Measurements from ENCODE around the gene TAF15. TPM values are rescaled to one million over a fixed set of nuclear protein-coding genes. Genes with fewer than 3 reads are reported as not detected.

The TAF15 gene
- total RNA-seq, 5 donors from 2014 or later (not counting 1 experiment from before 2014, with no cell fraction given) = 186 to 228 (median 201) TPM

- no peaks in the 10 kb centered on the region for H3K36me3 ChIP-seq (ENCODE audit: control insufficient read depth in 2 of 2, extremely low read depth in 1 of 2, insufficient read depth in 1 of 2, low read length in 1 of 2)
- peaks cover 8 to 11% (median 10%) of the 10 kb centered on the region in 3 donors for H3K4me1 Mint-ChIP-seq
Measured at GRCh38 chr17:35765086-35765710, 44.1 kb upstream of the TAF15 start.

GRCh38 chr17:35765756-35766488, 43.4 kb upstream of the TAF15 start:
- Mint-ChIP-seq H3K27me3 (peaks cover 3% of the 10 kb centered on the region in 2 donors), H3K27ac (no peak overlapping the region), H3K4me3 (peak overlapping the region in 1 of 3 donors; percentile 94), H3K4me1 (peaks cover 8 to 11% (median 10%) of the 10 kb centered on the region in 3 donors), H3K36me3 (no peaks in the 10 kb centered on the region), H3K9me3 (no peaks in the 10 kb centered on the region)
- Histone ChIP-seq H3K27ac (ENCODE audit: low read length) (no peak overlapping the region), H3K27me3 (replicated peaks in 1 of 2; ENCODE audit: control insufficient read depth in 2 of 2, extremely low read depth in 1 of 2, insufficient read depth in 2 of 2, low read length in 1 of 2) (peaks cover 0 to 7% of the 10 kb centered on the region in 2 experiments), H3K9me3 (no peaks in the 10 kb centered on the region), H3K4me3 (ENCODE audit: control insufficient read depth in 1 of 2, extremely low read depth in 1 of 2, low read length in 1 of 2) (no peak overlapping the region), H3K36me3 (ENCODE audit: control insufficient read depth in 2 of 2, extremely low read depth in 1 of 2, insufficient read depth in 1 of 2, low read length in 1 of 2) (no peaks in the 10 kb centered on the region), H3K4me1 (ENCODE audit: control insufficient read depth in 1 of 2, extremely low read depth in 1 of 2, insufficient read depth in 2 of 2, low read length in 2 of 2) (peaks cover 0 to 17% of the 10 kb centered on the region in 2 experiments)
- WGBS (ENCODE audit: insufficient coverage) = 82% methylated on average over 5 of the region's 8 CpGs
- CTCF ChIA-PET = interaction anchor here in 1 of 2 donors (1.3 kb wide), 1 partner anchor 43 kb away, joined by 5 read pairs; the partner anchor contains the start of gene TAF15
- no peak for DNase-seq
- POLR2A ChIA-PET = no interaction called here
- no peak for ATAC-seq (replicated peaks in 1 of 4)

More at GRCh38 chr17:35765086-35765710, 44.1 kb upstream of the TAF15 start:
- H3K27ac Mint-ChIP-seq = peak overlapping the region in 1 of 2 donors; percentile 83
- H3K4me3 Mint-ChIP-seq = peak overlapping the region; percentile 83 to 94 (median 90)
- H3K4me3 ChIP-seq (ENCODE audit: control insufficient read depth in 1 of 2, extremely low read depth in 1 of 2, low read length in 1 of 2) = peak overlapping the region; percentile 78 to 83
- H3K36me3 Mint-ChIP-seq = no peaks in the 10 kb centered on the region
- no peak for ATAC-seq (replicated peaks in 1 of 4)
- WGBS (ENCODE audit: insufficient coverage) = 96% methylated on average over 6 of the region's 11 CpGs
- ChIA-PET CTCF (interaction anchor here in 1 of 2 donors (1.0 to 2.6 kb wide), 3 partner anchors 18 to 52 kb away, joined by 8 to 75 read pairs (median 9); partner anchors contain the start of gene TAF15), POLR2A (interaction anchor here in 1 of 2 donors (1.4 kb wide), 1 partner anchor 44 kb away, joined by 7 read pairs; the partner anchor contains the start of gene TAF15)
- H3K27ac ChIP-seq (ENCODE audit: low read length) = peak overlapping the region; percentile 57
- H3K9me3 ChIP-seq = no peaks in the 10 kb centered on the region
- H3K27me3 ChIP-seq (replicated peaks in 1 of 2; ENCODE audit: control insufficient read depth in 2 of 2, extremely low read depth in 1 of 2, insufficient read depth in 2 of 2, low read length in 1 of 2) = peaks cover 0 to 5% of the 10 kb centered on the region in 2 experiments
- H3K9me3 Mint-ChIP-seq = no peaks in the 10 kb centered on the region
- peaks cover 3% of the 10 kb centered on the region in 2 donors for H3K27me3 Mint-ChIP-seq
- peaks cover 0 to 17% of the 10 kb centered on the region in 2 experiments for H3K4me1 ChIP-seq (ENCODE audit: control insufficient read depth in 1 of 2, extremely low read depth in 1 of 2, insufficient read depth in 2 of 2, low read length in 2 of 2)
- no peak for DNase-seq

- Mint-ChIP-seq H3K36me3 (no peaks in the 10 kb centered on the region), H3K27me3 (peaks cover 3% of the 10 kb centered on the region in 2 donors), H3K9me3 (no peaks in the 10 kb centered on the region), H3K4me3 (no peak overlapping the region), H3K27ac (no peak overlapping the region), H3K4me1 (peaks cover 8 to 11% (median 10%) of the 10 kb centered on the region in 3 donors)
- Histone ChIP-seq H3K4me3 (ENCODE audit: control insufficient read depth in 1 of 2, extremely low read depth in 1 of 2, low read length in 1 of 2) (no peak overlapping the region), H3K36me3 (ENCODE audit: control insufficient read depth in 2 of 2, extremely low read depth in 1 of 2, insufficient read depth in 1 of 2, low read length in 1 of 2) (no peaks in the 10 kb centered on the region), H3K9me3 (no peaks in the 10 kb centered on the region), H3K27me3 (replicated peaks in 1 of 2; ENCODE audit: control insufficient read depth in 2 of 2, extremely low read depth in 1 of 2, insufficient read depth in 2 of 2, low read length in 1 of 2) (peaks cover 0 to 7% of the 10 kb centered on the region in 2 experiments), H3K27ac (ENCODE audit: low read length) (no peak overlapping the region), H3K4me1 (ENCODE audit: control insufficient read depth in 1 of 2, extremely low read depth in 1 of 2, insufficient read depth in 2 of 2, low read length in 2 of 2) (peaks cover 0 to 17% of the 10 kb centered on the region in 2 experiments)
- ChIA-PET CTCF (interaction anchor here in 1 of 2 donors (1.3 kb wide), 1 partner anchor 42 kb away, joined by 5 read pairs; the partner anchor contains the start of gene TAF15), POLR2A (no interaction called here)
- DNase-seq (no peak), ATAC-seq (replicated peaks in 1 of 4) (no peak)
- 90% methylated on average over 16 of the region's 24 CpGs for WGBS (ENCODE audit: insufficient coverage)
Measured at GRCh38 chr17:35766489-35766877, 42.8 kb upstream of the TAF15 start.

GRCh38 chr17:35766903-35767510, 42.3 kb upstream of the TAF15 start:
- ATAC-seq (replicated peaks in 1 of 4) (no peak), DNase-seq (peak in 13 of 35 experiments; percentile 5 to 49 (median 21))
- H3K4me1 Mint-ChIP-seq = peaks cover 8 to 11% (median 10%) of the 10 kb centered on the region in 3 donors
- Histone ChIP-seq H3K9me3 (no peaks in the 10 kb centered on the region), H3K36me3 (ENCODE audit: control insufficient read depth in 2 of 2, extremely low read depth in 1 of 2, insufficient read depth in 1 of 2, low read length in 1 of 2) (no peaks in the 10 kb centered on the region), H3K4me1 (ENCODE audit: control insufficient read depth in 1 of 2, extremely low read depth in 1 of 2, insufficient read depth in 2 of 2, low read length in 2 of 2) (peaks cover 0 to 17% of the 10 kb centered on the region in 2 experiments), H3K27ac (ENCODE audit: low read length) (no peak overlapping the region), H3K4me3 (ENCODE audit: control insufficient read depth in 1 of 2, extremely low read depth in 1 of 2, low read length in 1 of 2) (no peak overlapping the region), H3K27me3 (replicated peaks in 1 of 2; ENCODE audit: control insufficient read depth in 2 of 2, extremely low read depth in 1 of 2, insufficient read depth in 2 of 2, low read length in 1 of 2) (peaks cover 0 to 10% of the 10 kb centered on the region in 2 experiments)
- no peaks in the 10 kb centered on the region for H3K36me3 Mint-ChIP-seq
- no peaks in the 10 kb centered on the region for H3K9me3 Mint-ChIP-seq
- WGBS (ENCODE audit: insufficient coverage) = 89% methylated on average over 2 of the region's 7 CpGs
- CTCF ChIA-PET = interaction anchor here (0.6 to 1.3 kb wide), 3 partner anchors 11 to 116 kb away, joined by 3 to 5 read pairs (median 3); partner anchors contain the start of gene TAF15 (in 1 of the 2)
- POLR2A ChIA-PET = no interaction called here
- H3K4me3 Mint-ChIP-seq = no peak overlapping the region
- no peak overlapping the region for H3K27ac Mint-ChIP-seq
- peaks cover 3% of the 10 kb centered on the region in 2 donors for H3K27me3 Mint-ChIP-seq

GRCh38 chr17:35768797-35769196, 40.5 kb upstream of the TAF15 start:
- WGBS (ENCODE audit: insufficient coverage) = no CpG with 5 or more reads among the region's 2 CpGs
- no peak for DNase-seq

More at GRCh38 chr17:35768797-35769196, 40.5 kb upstream of the TAF15 start:
- no peak for ATAC-seq (replicated peaks in 1 of 4)
- H3K27ac ChIP-seq (ENCODE audit: low read length) = no peak overlapping the region
- H3K36me3 Mint-ChIP-seq = no peaks in the 10 kb centered on the region
- CTCF ChIA-PET = interaction anchor here (0.6 to 1.0 kb wide), 2 partner anchors 16 to 59 kb away, joined by 3 to 6 read pairs; no protein-coding TSS in a partner anchor
- H3K4me3 ChIP-seq (ENCODE audit: control insufficient read depth in 1 of 2, extremely low read depth in 1 of 2, low read length in 1 of 2) = no peak overlapping the region
- POLR2A ChIA-PET = interaction anchor here in 1 of 2 donors (0.6 kb wide), 1 partner anchor 26 kb away, joined by 4 read pairs; no protein-coding TSS in a partner anchor
- no peaks in the 10 kb centered on the region for H3K36me3 ChIP-seq (ENCODE audit: control insufficient read depth in 2 of 2, extremely low read depth in 1 of 2, insufficient read depth in 1 of 2, low read length in 1 of 2)
- no peaks in the 10 kb centered on the region for H3K9me3 ChIP-seq
- no peaks in the 10 kb centered on the region for H3K9me3 Mint-ChIP-seq
- peaks cover 8 to 10% (median 10%) of the 10 kb centered on the region in 3 donors for H3K4me1 Mint-ChIP-seq
- H3K27ac Mint-ChIP-seq = no peak overlapping the region
- H3K27me3 Mint-ChIP-seq = peaks cover 3 to 10% of the 10 kb centered on the region in 2 donors
- peaks cover 0 to 18% of the 10 kb centered on the region in 2 experiments for H3K27me3 ChIP-seq (replicated peaks in 1 of 2; ENCODE audit: control insufficient read depth in 2 of 2, extremely low read depth in 1 of 2, insufficient read depth in 2 of 2, low read length in 1 of 2)
- H3K4me3 Mint-ChIP-seq = no peak overlapping the region
- H3K4me1 ChIP-seq (ENCODE audit: control insufficient read depth in 1 of 2, extremely low read depth in 1 of 2, insufficient read depth in 2 of 2, low read length in 2 of 2) = peaks cover 0 to 13% of the 10 kb centered on the region in 2 experiments
